K562 (cell line): ENCODE results near the gene PLEKHA6. TPM values are rescaled to one million over a fixed set of nuclear protein-coding genes. Genes with fewer than 3 reads are reported as not detected.
A peak's percentile ranks its signal among the peaks of the same experiment; 100 is the strongest.

Source experiments
- CHAMP1 ChIP-seq: fragments of 450-650 bp; IDR thresholded peaks from 2 replicates; pipeline ENCODE4 v1.6.1; 2016; ENCODE audit warnings: mild to moderate bottlenecking
- CTBP1 ChIP-seq: fragments of 450-650 bp; IDR thresholded peaks from 2 replicates; pipeline ENCODE4 v1.6.1; 2016; ENCODE audit warnings: borderline replicate concordance
- ETV5 ChIP-seq: sonication (generic); formaldehyde crosslinking; IDR thresholded peaks from 2 replicates; pipeline ENCODE4 v1.4.0; 2020; ENCODE audit warnings: low read depth, mild to moderate bottlenecking, missing genetic modification reagents
- ETV6 ChIP-seq, 3 experiments: fragments of 150-350 bp in 1 of 3; sonication (generic) in 1 of 3; formaldehyde crosslinking in 1 of 3; IDR thresholded peaks; 2 replicates each; pipeline versions ENCODE4 v1.6.1 to v1.8.0; 2014 to 2022; ENCODE audit warnings: borderline replicate concordance in 2 of 3, low read depth in 2 of 3, antibody characterized with exemption in 1 of 3, low read length in 1 of 3, mild to moderate bottlenecking in 1 of 3, missing genetic modification reagents in 1 of 3
- FOXK2 ChIP-seq, 2 experiments: fragments of 450-650 bp; IDR thresholded peaks in 1 of 2; conservative IDR thresholded peaks in 1 of 2; 2 replicates each; pipeline ENCODE4 v1.6.1; 2016; ENCODE audit warnings: low read depth in 2 of 2, mild to moderate bottlenecking in 1 of 2
- HEY1 ChIP-seq: fragments of 250-450 bp; sonication (Bioruptor Pico); IDR thresholded peaks from 2 replicates; pipeline ENCODE4 v1.5.0; 2020; ENCODE audit warnings: mild to moderate bottlenecking, moderate library complexity, borderline replicate concordance
- NCOA1 ChIP-seq: fragments of 450-650 bp; IDR thresholded peaks from 2 replicates; pipeline ENCODE4 v1.6.1; 2016; ENCODE audit warnings: low read depth
- NR1H2 ChIP-seq: sonication (generic); formaldehyde crosslinking; IDR thresholded peaks from 2 replicates; pipeline ENCODE4 v1.4.0; 2020; ENCODE audit warnings: mild to moderate bottlenecking, missing genetic modification reagents
- RBM17 ChIP-seq: fragments of 200-400 bp; formaldehyde crosslinking; IDR thresholded peaks from 2 replicates; pipeline ENCODE4 v1.6.1; 2017; ENCODE audit warnings: low read depth, mild to moderate bottlenecking, low read length, borderline replicate concordance
- RBM34 ChIP-seq: fragments of 200-400 bp; formaldehyde crosslinking; IDR thresholded peaks from 2 replicates; pipeline ENCODE4 v1.6.1; 2018; ENCODE audit warnings: low read length, borderline replicate concordance; ENCODE audit not compliant: insufficient read depth
- SMAD3 ChIP-seq: fragments of 450-650 bp; formaldehyde crosslinking; conservative IDR thresholded peaks from 2 replicates; pipeline ENCODE4 v1.4.0; 2020; ENCODE audit warnings: mild to moderate bottlenecking
- SRSF1 ChIP-seq: fragments of 200-400 bp; formaldehyde crosslinking; IDR thresholded peaks from 2 replicates; pipeline ENCODE4 v1.6.1; 2017; ENCODE audit warnings: mild to moderate bottlenecking, low read depth, low read length, moderate library complexity
- YBX1 ChIP-seq: fragments of 450-650 bp; IDR thresholded peaks from 2 replicates; pipeline ENCODE4 v1.7.1; 2016; ENCODE audit warnings: mild to moderate bottlenecking
- ZNF408 ChIP-seq: fragments of 250-450 bp; sonication (Bioruptor Pico); IDR thresholded peaks from 2 replicates; pipeline ENCODE4 v1.4.0; 2020; ENCODE audit warnings: low read depth, mild to moderate bottlenecking, moderate library complexity
- ZNF512 ChIP-seq: IDR thresholded peaks from 2 replicates; pipeline ENCODE4 v1.6.1; 2016; ENCODE audit warnings: missing genetic modification characterization, missing compliant biosample characterization
- ZNF639 ChIP-seq, 2 experiments: fragments of 200-800 bp in 1 of 2; sonication (Bioruptor generic) in 1 of 2; sonication (generic) in 1 of 2; formaldehyde crosslinking in 1 of 2; IDR thresholded peaks in 1 of 2; conservative IDR thresholded peaks in 1 of 2; 2 replicates each; pipeline versions ENCODE4 v1.5.0 to v1.6.1; 2016 to 2020; ENCODE audit warnings: missing compliant biosample characterization in 1 of 2, missing genetic modification characterization in 1 of 2, missing genetic modification reagents in 1 of 2
- ZNF778 ChIP-seq: fragments of 450-650 bp; formaldehyde crosslinking; IDR thresholded peaks from 2 replicates; pipeline ENCODE4 v1.4.0; 2020; ENCODE audit warnings: mild to moderate bottlenecking, moderate library complexity
- ZZZ3 ChIP-seq: fragments of 450-650 bp; IDR thresholded peaks from 2 replicates; pipeline ENCODE4 v1.6.1; 2016; ENCODE audit warnings: antibody characterized with exemption, mild to moderate bottlenecking, moderate library complexity
- polyA plus RNA-seq, 8 experiments: library from polyadenylated mRNA; depleted of rRNA in 4 of 8; stranded (reverse) in 5 of 8; unstranded in 3 of 8; fragments of >200 nt; fragmentation: Nextera tagmentation in 2 of 8; fragmentation: Illumina TruSeq in 1 of 8; extraction: Ambion mirVana in 2 of 8; extraction: Trizol in 1 of 8; gene quantifications; 2 replicates each; pipeline versions ENCODE4 v1.2.1 to v1.2.3, GENCODE V29; 2011 to 2014; ENCODE audit warnings: inconsistent platforms in 1 of 8, missing spikeins in 1 of 8
- total RNA-seq, 7 experiments: library from RNA; depleted of rRNA in 6 of 7; stranded (reverse); fragments of >200 nt in 6 of 7; fragmentation: Illumina TruSeq in 2 of 7; extraction: Trizol in 2 of 7; gene quantifications; 2 replicates each; pipeline versions ENCODE4 v1.2.1 to v1.2.3, GENCODE V29; 2011 to 2021; ENCODE audit warnings: low replicate concordance in 1 of 7

PLEKHA6 gene
- total and polyA plus RNA-seq, 9 of the 15 experiments (the other 6 are each of a cell fraction or from before 2014, with no cell fraction given): under 0.01 to 0.33 (median 0.01) TPM; not detected in 4

- no peak for TF ChIP-seq NCOA1
- TF ChIP-seq ZNF512 (tag): no peak
- TF ChIP-seq SRSF1: no peak
- TF ChIP-seq RBM17: no peak
- TF ChIP-seq ETV5 (CRISPR knock-in tag): no peak
- no peak for TF ChIP-seq ZNF778 (CRISPR knock-in tag)
- TF ChIP-seq ZNF639 (CRISPR knock-in tag; conservative IDR thresholded peaks at IDR 0.05 in 1 of 2, IDR thresholded peaks at IDR 0.05 in 1 of 2): no peak
- TF ChIP-seq CHAMP1: no peak
- peak; percentile 15; the same call in 1 of the 2 replicates for TF ChIP-seq CTBP1
- TF ChIP-seq ETV6 (IDR thresholded peaks at IDR 0.05; ENCODE audit: borderline replicate concordance in 1 of 2, low read depth in 2 of 2, low read length in 1 of 2): no peak
- TF ChIP-seq ETV6 (CRISPR knock-in tag; IDR thresholded peaks at IDR 0.05; ENCODE audit: borderline replicate concordance): no peak
- TF ChIP-seq SMAD3: no peak
- TF ChIP-seq RBM34: no peak
- TF ChIP-seq YBX1: no peak
- no peak for TF ChIP-seq NR1H2 (CRISPR knock-in tag)
- TF ChIP-seq ZZZ3: no peak
- no peak for TF ChIP-seq HEY1
- no peak for TF ChIP-seq FOXK2 (conservative IDR thresholded peaks at IDR 0.05 in 1 of 2, IDR thresholded peaks at IDR 0.05 in 1 of 2; ENCODE audit: low read depth in 2 of 2)
- no peak for TF ChIP-seq ZNF408 (CRISPR knock-in tag)
Measured at GRCh38 chr1:204286831-204287421, 72.8 kb downstream of the PLEKHA6 start (continued).
